ENCODE measurements around the gene BEST4. TPM values are rescaled to one million over a fixed set of nuclear protein-coding genes. Genes with fewer than 3 reads are reported as not detected.

Gene BEST4
- polyA plus RNA-seq, 1 of the 3 experiments (the other 2 are of a cell fraction), result 0.12 TPM

- 0 out of 2 replicates have a peak, but pooled peaks have one; percentile 29 for TF ChIP-seq RXRA (IDR thresholded peaks at IDR 0.05; ENCODE audit: borderline replicate concordance, low read depth)
- TF ChIP-seq CTCF (IDR thresholded peaks at IDR 0.05), result no peak
- peak; percentile 82 for TF ChIP-seq ZBTB33 (IDR thresholded peaks at IDR 0.05; ENCODE audit: borderline replicate concordance, low read depth)
- TF ChIP-seq RFX5 (IDR thresholded peaks at IDR 0.05; ENCODE audit: low read length), result no peak
- TF ChIP-seq YY1 (IDR thresholded peaks at IDR 0.05; ENCODE audit: low read depth), result no peak
- peak; percentile 64; the same call in 1 of the 2 replicates for TF ChIP-seq ELF1 (IDR thresholded peaks at IDR 0.05)
- TF ChIP-seq MAX (IDR thresholded peaks at IDR 0.05; ENCODE audit: low read depth), result peak; percentile 56; the same call in 1 of the 2 replicates
- TF ChIP-seq GATA2 (CRISPR knock-in tag; IDR thresholded peaks at IDR 0.05), result no peak
Measured at GRCh38 chr1:44819608-44820327, 31.8 kb upstream of the BEST4 start (continued).

- Histone ChIP-seq H3F3A (replicated peaks; ENCODE audit: insufficient read depth) (peaks cover 64% of the 10 kb centered on the region), H4K20me1 (ENCODE audit: insufficient read depth) (no peaks in the 10 kb centered on the region), H3K79me2 (ENCODE audit: insufficient read depth) (no peaks in the 10 kb centered on the region), H3K36me3 (replicated peaks in 1 of 2; ENCODE audit: control insufficient read depth in 1 of 2, insufficient read depth in 2 of 2, low read length in 1 of 2) (peaks cover 8 to 25% of the 10 kb centered on the region in 2 experiments), H3K9ac (peak overlapping the region; percentile 69), H3K27ac (ENCODE audit: low read depth in 2 of 2, low read length in 1 of 2) (peak overlapping the region; percentile 76 to 95), H3K27me3 (ENCODE audit: insufficient read depth) (no peaks in the 10 kb centered on the region), H3K4me1 (ENCODE audit: control insufficient read depth in 1 of 2, insufficient read depth in 2 of 2, low read depth in 1 of 2, low read length in 1 of 2) (peaks cover 5 to 8% of the 10 kb centered on the region in 2 experiments; a peak in 1 of 4 replicates), H2AFZ (ENCODE audit: low read depth) (no peak overlapping the region), H3K4me2 (peak overlapping the region; percentile 45), H3K9me3 (no peaks in the 10 kb centered on the region), H3K4me3 (ENCODE audit: low read depth in 2 of 2, low read length in 1 of 2) (peak overlapping the region; percentile 21 to 45), H3K9me2 (no peaks in the 10 kb centered on the region)
- ChIA-PET CTCF (interaction anchor here (0.6 to 2.3 kb wide), 4 partner anchors 17 to 101 kb away, joined by 3 to 7 read pairs (median 4); no protein-coding TSS in a partner anchor), POLR2A (interaction anchor here (0.6 to 3.2 kb wide), 10 partner anchors 9 to 1415 kb away, joined by 3 to 15 read pairs (median 4); partner anchors contain the start of genes BTBD19, DYNLT4, HECTD3 and PLK3)
- DNase-seq, result no peak
- WGBS (ENCODE audit: low lambda C conversion rate), result 17% methylated on average over 13 of the region's 13 CpGs
- TF ChIP-seq YY1 (IDR thresholded peaks at IDR 0.05; ENCODE audit: low read depth), result no peak
- TF ChIP-seq NRF1 (IDR thresholded peaks at IDR 0.05; ENCODE audit: low read depth, low read length), result no peak
- TF ChIP-seq USF2 (IDR thresholded peaks at IDR 0.05; ENCODE audit: borderline replicate concordance, low read depth, low read length), result no peak
- TF ChIP-seq POLR2AphosphoS5 (IDR thresholded peaks at IDR 0.05; ENCODE audit: low read depth, low read length), result no peak
- TF ChIP-seq CTCF (IDR thresholded peaks at IDR 0.05), result no peak
- TF ChIP-seq IRF3 (IDR thresholded peaks at IDR 0.05; ENCODE audit: low read depth, low read length), result no peak
- no peak for TF ChIP-seq GATA2 (CRISPR knock-in tag; IDR thresholded peaks at IDR 0.05)
- no peak for TF ChIP-seq ZBTB33 (IDR thresholded peaks at IDR 0.05; ENCODE audit: borderline replicate concordance, low read depth)
- TF ChIP-seq EZH2phosphoT487 (IDR thresholded peaks at IDR 0.05; ENCODE audit: borderline replicate concordance, low read depth), result no peak
- no peak for TF ChIP-seq MAX (IDR thresholded peaks at IDR 0.05; ENCODE audit: low read depth)
- TF ChIP-seq PBX3 (IDR thresholded peaks at IDR 0.05), result no peak
Measured at GRCh38 chr1:44819196-44819607, 31.2 kb upstream of the BEST4 start.

All from SK-N-SH (cell line).